HG03025 (cell line): Measurements from ENCODE around the gene SPPL2C.

Experiments used
- ATAC-seq: cut with Tn5 transposase; IDR thresholded peaks from one replicate; pipeline ENCODE4 v1.9.1; 2021; ENCODE audit warnings: mild to moderate bottlenecking, moderate library complexity; ENCODE audit not compliant: unreplicated experiment, low FRiP score

The SPPL2C gene

GRCh38 chr17:45871718-45872117 lies 27.0 kb downstream of the SPPL2C start:
- ATAC-seq, result no peak

- ATAC-seq, result no peak
Observed at GRCh38 chr17:45873728-45874127, 29.0 kb downstream of the SPPL2C start.

- ATAC-seq, result no peak
Observed at GRCh38 chr17:45874151-45874550, 29.5 kb downstream of the SPPL2C start.

GRCh38 chr17:45876539-45876938 lies 31.9 kb downstream of the SPPL2C start:
- ATAC-seq, result no peak

- no peak for ATAC-seq
Observed at GRCh38 chr17:45877467-45877866, 32.8 kb downstream of the SPPL2C start.

GRCh38 chr17:45883063-45883462 lies 38.4 kb downstream of the SPPL2C start:
- ATAC-seq, result no peak

GRCh38 chr17:45886852-45887251 lies 42.2 kb downstream of the SPPL2C start:
- ATAC-seq, result no peak

GRCh38 chr17:45888392-45888791 lies 43.7 kb downstream of the SPPL2C start:
- no peak for ATAC-seq

- no peak for ATAC-seq
Observed at GRCh38 chr17:45889579-45889978, 44.9 kb downstream of the SPPL2C start.

- no peak for ATAC-seq
Observed at GRCh38 chr17:45893725-45894021, 49.0 kb downstream of the SPPL2C start.

GRCh38 chr17:45894022-45894784 lies 49.5 kb downstream of the SPPL2C start, which contains the start of gene MAPT:
TSS of gene MAPT (plus strand) at chr17:45894554. CDS start at chr17:45962338, 67,784 bp downstream.
- no peak for ATAC-seq

- no peak for ATAC-seq
Observed at GRCh38 chr17:45895304-45895968, 50.8 kb downstream of the SPPL2C start.

- no peak for ATAC-seq
Observed at GRCh38 chr17:45895969-45896785, 51.5 kb downstream of the SPPL2C start.
